Measurements from ENCODE around the gene GAS2. TPM values are rescaled to one million over a fixed set of nuclear protein-coding genes. Genes with fewer than 3 reads are reported as not detected.

Gene GAS2
- total RNA-seq, 1 donor from 2014 or later = 0.70 TPM

GRCh38 chr11:22846726-22847125 is 180.3 kb downstream of the GAS2 start:
- peaks cover 6% of the 10 kb centered on the region for H3K9me3 Mint-ChIP-seq (ENCODE audit: unreplicated experiment)
- no peak for TF ChIP-seq CTCF (IDR thresholded peaks at IDR 0.05)
- no peak for DNase-seq (ENCODE audit: extremely low spot score, unreplicated experiment)

GRCh38 chr11:22851477-22851876 is 185.1 kb downstream of the GAS2 start:
- no peaks in the 10 kb centered on the region for H3K36me3 Mint-ChIP-seq (ENCODE audit: unreplicated experiment)
- no peak for TF ChIP-seq CTCF (IDR thresholded peaks at IDR 0.05)
- no peaks in the 10 kb centered on the region for H3K9me3 Mint-ChIP-seq (ENCODE audit: unreplicated experiment)
- no peak overlapping the region for H3K4me3 Mint-ChIP-seq (ENCODE audit: unreplicated experiment)
- no peaks in the 10 kb centered on the region for H3K4me1 Mint-ChIP-seq (ENCODE audit: unreplicated experiment)
- peaks cover 38% of the 10 kb centered on the region for H3K27me3 Mint-ChIP-seq (ENCODE audit: unreplicated experiment)
- no peak overlapping the region for H3K27ac Mint-ChIP-seq (ENCODE audit: unreplicated experiment)
- no peak for DNase-seq (ENCODE audit: extremely low spot score, unreplicated experiment)

More at GRCh38 chr11:22846726-22847125, 180.3 kb downstream of the GAS2 start:
- Mint-ChIP-seq H3K27ac (ENCODE audit: unreplicated experiment) (no peak overlapping the region), H3K27me3 (ENCODE audit: unreplicated experiment) (peaks cover 12% of the 10 kb centered on the region), H3K36me3 (ENCODE audit: unreplicated experiment) (no peaks in the 10 kb centered on the region), H3K4me1 (ENCODE audit: unreplicated experiment) (peaks cover 3% of the 10 kb centered on the region), H3K4me3 (ENCODE audit: unreplicated experiment) (no peak overlapping the region)

- H3K4me1 Mint-ChIP-seq (ENCODE audit: unreplicated experiment) = no peaks in the 10 kb centered on the region
- H3K9me3 Mint-ChIP-seq (ENCODE audit: unreplicated experiment) = no peaks in the 10 kb centered on the region
- no peak for TF ChIP-seq CTCF (IDR thresholded peaks at IDR 0.05)
- H3K4me3 Mint-ChIP-seq (ENCODE audit: unreplicated experiment) = no peak overlapping the region
- H3K27me3 Mint-ChIP-seq (ENCODE audit: unreplicated experiment) = peaks cover 25% of the 10 kb centered on the region
- DNase-seq (ENCODE audit: extremely low spot score, unreplicated experiment) = no peak
- no peaks in the 10 kb centered on the region for H3K36me3 Mint-ChIP-seq (ENCODE audit: unreplicated experiment)
- no peak overlapping the region for H3K27ac Mint-ChIP-seq (ENCODE audit: unreplicated experiment)
Measured at GRCh38 chr11:22859756-22860155, 193.3 kb downstream of the GAS2 start.

GRCh38 chr11:22860241-22860640 is 193.8 kb downstream of the GAS2 start, which contains the start of gene CCDC179:
CCDC179 (minus strand) TSS chr11:22860474; CDS start chr11:22860421, 53 bp downstream.
- H3K36me3 Mint-ChIP-seq (ENCODE audit: unreplicated experiment) = no peaks in the 10 kb centered on the region
- H3K27ac Mint-ChIP-seq (ENCODE audit: unreplicated experiment) = no peak within 1 kb of the TSS
- TF ChIP-seq CTCF (IDR thresholded peaks at IDR 0.05) = no peak
- H3K27me3 Mint-ChIP-seq (ENCODE audit: unreplicated experiment) = peaks cover 20% of the 10 kb centered on the region
- DNase-seq (ENCODE audit: extremely low spot score, unreplicated experiment) = no peak
- H3K4me3 Mint-ChIP-seq (ENCODE audit: unreplicated experiment) = no peak within 1 kb of the TSS
- H3K4me1 Mint-ChIP-seq (ENCODE audit: unreplicated experiment) = no peaks in the 10 kb centered on the region
- H3K9me3 Mint-ChIP-seq (ENCODE audit: unreplicated experiment) = no peaks in the 10 kb centered on the region

Other genes with a start within 250 kb of the GAS2 start
- gene FANCF, start 40.8 kb upstream of the GAS2 start, total RNA-seq = 8.7 and 9.4 TPM in 2 replicates
- 8.4 and 12.1 TPM in 2 replicates for gene SVIP, start 163.2 kb downstream of the GAS2 start, total RNA-seq
- gene CCDC179, start 193.9 kb downstream of the GAS2 start, total RNA-seq = not detected in 2 replicates